ENCODE measurements around the gene MAGI2. TPM values are rescaled to one million over a fixed set of nuclear protein-coding genes. Genes with fewer than 3 reads are reported as not detected.

Gene MAGI2
- polyA plus RNA-seq, 5 donors, result 5.3 to 7.8 (median 6.6) TPM

DNA sequence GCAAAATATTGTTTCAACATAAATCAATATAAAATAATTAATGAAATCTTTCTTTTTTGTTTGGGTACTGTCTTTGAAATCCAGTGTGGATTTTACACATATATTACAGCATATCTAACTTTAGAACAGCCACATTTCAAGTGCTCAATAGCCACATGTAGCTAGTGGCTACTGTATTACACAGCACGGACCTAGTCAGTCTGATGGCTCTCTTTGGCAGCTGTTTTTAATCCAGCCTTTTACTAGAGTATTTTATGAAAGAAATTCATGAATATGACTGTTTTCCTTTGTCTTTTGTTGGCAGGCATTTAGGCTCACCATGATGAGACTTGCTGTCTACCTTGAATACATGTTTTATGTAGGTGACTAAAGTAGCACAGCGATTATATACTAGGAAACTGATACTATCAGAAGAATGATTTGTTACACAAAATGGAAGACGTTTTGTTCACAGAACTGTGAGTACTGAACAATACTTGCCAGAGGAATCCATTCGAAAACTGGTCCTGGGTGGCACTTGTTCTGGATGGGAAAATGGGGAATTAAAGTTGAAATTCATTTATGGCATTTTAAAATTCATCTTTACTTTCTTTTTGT, 1268.2 kb downstream of the MAGI2 start:
- DNase-seq, result no peak

DNA sequence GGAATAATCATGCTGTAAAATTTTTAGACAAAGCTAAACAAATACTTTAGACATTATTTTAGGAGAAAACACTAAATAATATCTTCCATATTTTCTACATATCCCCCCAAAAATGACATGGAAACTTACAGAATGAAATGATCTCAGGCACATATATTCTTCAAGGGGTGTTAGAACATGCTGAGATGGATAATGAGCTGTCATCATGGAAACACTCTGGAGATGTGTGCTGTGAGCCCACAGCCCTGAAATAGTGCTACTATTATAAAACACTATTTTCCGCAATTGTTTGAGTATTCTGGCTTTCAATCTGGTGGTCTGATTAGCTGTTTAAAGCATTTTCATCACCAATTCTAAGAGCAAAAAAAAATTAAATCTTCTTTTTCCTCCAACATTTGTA, 1269.2 kb downstream of the MAGI2 start:
- DNase-seq, result no peak

DNA sequence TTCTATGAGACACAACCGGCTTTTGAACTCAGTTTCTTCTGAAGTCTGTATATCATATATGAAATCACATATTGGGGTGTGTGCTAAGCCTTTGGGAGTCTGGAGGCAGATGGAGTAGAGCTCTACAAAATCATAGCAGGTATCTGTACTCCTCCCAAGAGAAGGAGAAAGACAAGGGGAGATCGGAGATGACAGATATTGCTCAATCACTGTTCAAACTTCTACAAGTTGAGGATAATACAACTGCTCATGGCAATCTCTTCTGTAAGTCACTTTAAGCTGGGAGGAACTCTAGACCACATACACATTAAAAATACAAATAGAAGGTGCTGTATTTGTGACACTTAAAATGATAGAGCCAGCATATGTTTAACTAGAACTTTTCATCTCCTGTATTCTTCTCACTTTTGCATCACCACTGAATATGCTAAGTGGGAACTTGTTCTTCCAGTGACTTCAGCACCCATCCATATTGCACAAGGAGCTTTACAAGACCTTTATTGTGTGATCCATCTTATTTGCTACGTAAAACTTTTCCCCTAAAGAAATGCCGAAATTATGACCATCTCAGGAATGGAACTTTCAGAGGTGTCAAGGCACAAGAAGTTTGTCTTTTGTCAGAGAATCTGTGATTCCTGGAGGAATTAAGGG, 1273.5 kb downstream of the MAGI2 start:
- no peak for DNase-seq

DNA sequence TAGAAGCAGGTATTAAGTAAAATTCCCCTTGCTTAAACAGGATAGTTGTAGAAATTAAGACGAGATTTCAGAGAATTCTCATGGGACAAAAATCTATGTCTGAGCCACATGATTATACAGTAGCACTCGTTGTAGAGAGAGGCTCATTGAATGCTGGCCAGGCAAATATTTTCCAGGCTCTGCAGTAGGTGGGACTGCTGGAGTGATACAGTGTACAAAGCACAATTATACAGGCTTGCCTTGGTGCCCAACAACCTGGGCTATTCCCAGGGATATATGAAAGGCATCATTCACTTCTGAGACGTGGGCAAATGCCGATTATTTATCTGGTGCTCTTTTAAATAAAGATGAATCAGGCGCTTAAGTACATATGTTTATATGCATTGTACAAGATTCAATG, 1274.3 kb downstream of the MAGI2 start:
- no peak for DNase-seq

DNA sequence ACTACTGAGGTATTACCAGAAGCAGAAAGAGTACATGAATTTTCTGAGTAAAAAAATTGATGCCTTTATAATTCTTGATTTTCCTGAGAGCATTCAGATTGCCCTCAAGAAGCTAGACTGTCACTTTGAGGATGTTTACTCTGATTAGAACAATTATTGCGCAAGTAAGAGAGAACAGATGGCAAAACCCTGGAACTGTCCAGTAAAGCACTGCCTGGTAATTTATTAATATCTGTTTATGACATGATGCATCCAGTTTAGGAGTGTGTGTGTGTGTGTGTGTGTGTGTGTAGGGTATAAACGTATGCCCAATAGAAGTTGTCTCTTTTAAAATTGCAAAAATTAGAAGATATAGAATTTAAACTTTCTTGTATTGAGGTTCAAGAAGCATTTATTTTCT, 1275.1 kb downstream of the MAGI2 start:
- DNase-seq, result no peak

DNA sequence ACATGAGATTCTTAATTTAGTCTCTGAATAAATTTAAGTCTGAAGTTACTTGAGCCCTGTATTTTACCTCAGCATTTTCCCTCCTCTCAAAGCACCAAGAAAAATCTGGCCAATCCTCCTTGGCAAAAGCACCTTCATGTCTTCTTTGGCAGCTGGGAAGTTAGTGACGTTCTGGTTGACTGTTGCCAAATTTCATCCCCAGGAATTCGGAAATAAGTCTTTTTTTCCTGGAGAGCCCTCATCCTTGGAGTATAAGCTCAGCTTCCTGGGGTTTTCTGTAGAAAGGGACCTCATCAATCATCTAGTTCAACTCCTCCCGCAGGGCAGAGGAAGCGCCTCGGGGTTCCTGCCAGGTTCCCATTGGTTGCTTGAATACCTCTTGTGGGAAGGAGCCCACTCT, 1277.3 kb downstream of the MAGI2 start:
- no peak for DNase-seq

DNA sequence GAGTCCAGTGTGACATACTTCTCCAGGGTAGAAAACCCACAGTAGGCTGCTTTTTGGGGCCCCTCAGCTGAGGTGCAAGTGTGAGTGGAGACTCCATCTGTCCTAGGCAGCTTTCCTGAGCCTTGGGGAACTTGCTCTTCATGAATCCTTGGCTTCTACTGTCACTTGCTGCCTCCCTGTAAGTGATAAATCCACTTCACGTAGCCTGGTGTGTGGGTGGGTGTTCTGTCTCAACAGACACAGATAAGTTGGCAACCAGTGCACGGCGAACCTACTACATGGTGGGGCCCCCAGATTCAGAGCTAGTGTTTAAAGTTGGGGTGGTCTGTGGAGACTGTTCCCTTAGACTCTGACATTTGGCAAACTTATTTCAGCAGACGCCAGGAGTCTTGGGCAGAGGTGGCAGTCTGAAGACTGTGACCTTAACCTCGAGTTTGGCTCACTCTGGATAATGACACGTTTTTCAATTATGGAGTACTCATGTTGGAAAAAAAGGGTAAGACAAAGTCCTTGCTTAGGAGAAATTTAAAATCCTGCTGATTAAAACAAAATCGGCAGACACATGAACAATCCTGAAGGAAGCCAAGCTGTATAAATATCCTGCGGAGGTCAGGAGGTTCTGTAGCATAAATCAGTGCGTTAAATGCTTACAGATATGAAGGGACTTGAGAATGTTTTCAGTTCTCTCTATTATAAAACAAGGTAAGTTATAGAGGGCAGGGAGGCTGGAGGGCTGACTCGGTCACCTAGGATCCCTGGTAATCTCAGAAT, 1278.0 kb downstream of the MAGI2 start:
- no peak for DNase-seq

DNA sequence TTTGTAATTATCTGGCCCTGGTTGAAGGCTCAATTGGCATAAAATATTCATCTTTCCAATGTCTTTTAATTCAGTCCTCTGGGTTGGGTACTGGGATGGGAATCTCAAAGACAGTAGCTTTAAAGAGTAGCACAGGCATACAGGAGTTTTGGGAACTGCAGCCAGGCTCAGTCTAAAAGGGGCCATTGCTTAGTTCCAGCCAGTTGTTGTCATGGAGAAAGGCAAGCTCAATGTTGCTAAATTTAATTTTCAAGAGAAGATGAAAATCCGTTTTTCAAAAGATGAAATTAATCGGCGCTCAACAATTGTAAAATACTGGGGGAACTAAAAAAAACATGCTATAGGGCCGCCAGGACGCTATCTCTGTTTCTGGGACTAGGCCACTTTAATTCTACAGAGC, 1279.8 kb downstream of the MAGI2 start:
- DNase-seq, result no peak

DNA sequence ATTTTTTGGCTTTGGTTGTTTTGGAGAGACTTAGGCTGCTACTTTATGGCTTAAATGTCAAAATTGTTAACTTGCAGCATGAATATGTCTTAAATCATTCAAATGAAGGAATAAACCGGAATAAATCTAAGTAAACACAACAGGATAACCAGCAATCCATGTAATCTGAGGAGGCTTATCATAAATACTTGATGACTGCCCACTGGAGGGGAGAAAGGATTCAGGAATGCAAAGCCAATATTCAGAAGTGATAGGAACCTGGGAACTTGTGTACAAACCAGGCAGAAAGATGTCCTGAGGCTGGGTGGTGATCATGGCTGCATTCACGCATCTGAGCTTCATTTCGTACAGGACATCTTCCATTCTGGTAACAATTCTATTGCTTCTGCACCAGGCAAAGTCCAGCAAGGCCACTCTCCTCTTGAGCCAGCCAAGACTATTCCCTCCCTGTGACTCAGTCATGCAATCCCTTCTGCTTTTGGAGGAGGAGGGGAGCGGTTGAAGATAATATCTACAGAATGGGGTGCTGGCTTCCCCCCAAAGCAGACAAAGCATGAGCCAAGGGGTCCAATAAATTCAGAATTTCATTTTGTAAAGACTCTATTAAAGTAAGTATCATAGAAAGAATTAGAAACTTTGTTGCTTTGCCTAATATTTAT, 1280.4 kb downstream of the MAGI2 start:
- DNase-seq, result no peak

DNA sequence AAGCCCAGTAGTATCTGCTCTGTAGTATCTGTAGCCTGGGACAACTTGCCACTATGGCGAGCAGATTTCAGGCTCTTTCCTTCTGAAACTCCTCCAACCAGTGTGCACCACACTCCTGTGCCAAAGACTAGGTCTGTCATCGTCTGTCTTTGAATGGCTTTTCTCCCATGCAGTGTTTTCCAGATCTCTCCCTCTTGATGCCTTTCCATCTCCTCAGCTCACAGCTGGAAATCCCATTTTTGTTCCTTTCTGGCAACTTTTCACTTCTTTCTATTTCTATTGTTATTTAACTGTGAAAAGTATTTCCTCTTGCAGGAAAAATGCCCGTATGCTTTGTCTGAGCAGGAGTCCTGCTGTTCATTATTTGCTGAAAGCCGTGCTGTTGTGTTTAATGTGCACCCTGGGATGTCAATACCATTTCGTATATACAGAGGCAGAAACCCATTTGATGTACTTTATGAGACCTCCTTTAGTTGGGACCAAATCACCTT, 1281.2 kb downstream of the MAGI2 start:
- no peak for DNase-seq

DNA sequence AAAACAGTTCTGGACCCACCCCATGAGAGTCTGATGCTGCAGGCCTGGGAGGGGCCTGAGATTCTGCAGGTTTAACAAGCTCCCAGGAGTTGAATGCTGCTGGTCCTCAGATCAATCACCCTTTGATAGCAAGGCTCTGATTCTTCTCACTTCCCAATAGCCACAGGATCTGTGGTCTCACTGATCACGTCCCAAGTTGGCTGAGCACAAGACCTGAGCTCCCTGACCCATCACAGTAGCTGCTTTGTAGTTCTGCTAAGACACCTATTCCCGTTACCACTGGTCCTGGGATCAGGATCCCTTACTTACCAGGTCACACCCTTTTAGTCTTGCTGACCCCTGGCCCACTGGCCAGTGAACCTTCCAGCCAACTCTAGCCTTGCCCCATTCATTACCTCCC, 1282.1 kb downstream of the MAGI2 start:
- DNase-seq, result no peak

DNA sequence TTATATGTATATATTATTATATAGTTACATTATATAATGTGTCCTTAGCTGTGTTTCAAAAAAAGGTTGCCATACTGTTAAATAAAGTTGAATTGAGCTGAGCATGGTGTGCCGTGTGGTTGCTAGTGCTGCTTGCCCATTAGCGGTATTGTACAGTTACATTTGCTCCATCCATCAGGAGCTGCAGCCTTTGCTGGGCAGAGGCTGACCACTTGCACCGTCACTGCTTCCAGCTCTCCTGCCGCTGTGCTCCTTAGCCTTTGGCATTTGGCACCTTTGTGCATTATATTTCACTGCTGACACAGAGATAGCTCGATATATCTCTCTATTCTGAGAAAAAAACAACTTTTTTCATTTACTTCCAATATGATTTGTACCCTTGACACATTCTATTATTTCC, 1282.7 kb downstream of the MAGI2 start:
- DNase-seq, result no peak

DNA sequence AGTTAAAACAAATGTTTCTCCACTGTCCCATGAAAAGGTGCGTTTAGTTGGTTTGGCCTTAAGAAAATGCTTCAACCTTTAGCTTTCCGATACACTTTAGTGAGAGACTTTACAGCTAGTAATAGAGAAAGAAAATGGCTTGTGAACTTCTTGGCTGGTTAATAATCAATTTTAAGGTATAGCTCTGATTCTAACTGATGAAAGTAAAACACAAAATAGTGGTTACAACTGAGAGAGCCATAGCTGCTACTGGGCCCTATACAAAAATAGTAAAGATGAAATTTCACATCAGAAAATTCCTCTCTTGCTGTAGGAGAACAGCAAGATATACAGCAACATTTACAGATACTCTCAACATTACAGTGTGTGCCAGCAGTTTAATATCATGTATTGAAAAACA, 1283.5 kb downstream of the MAGI2 start:
- no peak for DNase-seq

DNA sequence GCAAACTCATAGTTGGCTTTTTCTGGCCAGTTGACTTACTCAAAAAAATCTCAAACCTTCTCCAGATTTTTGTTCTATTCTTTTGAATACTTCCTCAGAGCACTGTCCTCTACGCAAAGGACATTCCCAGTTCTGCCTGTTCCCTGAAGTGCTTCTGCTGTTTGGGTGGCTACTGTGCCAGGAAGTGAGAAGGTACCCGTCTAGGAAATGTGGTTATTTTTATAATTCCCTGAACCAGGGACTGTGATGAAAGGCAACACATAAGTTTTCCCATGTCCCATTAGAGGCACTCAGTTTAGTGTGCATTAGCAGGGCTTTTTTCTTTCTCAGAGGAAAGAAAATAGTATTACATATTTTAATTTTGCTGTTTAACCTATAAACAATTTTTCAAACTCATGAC, 1284.6 kb downstream of the MAGI2 start:
- DNase-seq, result no peak

DNA sequence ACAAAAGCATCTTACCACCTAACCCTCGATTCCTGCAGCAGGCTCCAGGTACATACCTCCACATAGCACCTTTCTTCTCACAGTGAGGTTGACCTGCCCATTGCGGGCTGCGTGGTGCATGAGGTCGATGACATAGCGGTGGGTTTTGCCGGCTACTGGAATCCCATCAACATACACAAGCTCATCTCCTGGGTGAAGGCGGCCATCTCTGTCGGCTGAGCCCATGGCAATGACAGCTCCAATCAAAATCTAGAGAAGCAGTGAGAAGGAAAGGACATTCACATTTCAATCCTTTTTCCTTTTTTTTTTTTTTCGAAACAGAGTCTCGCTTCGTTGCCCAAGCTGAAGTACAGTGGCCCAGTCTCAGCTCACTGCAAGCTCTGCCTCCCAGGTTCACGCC, 1285.6 kb downstream of the MAGI2 start:
- DNase-seq, result no peak

DNA sequence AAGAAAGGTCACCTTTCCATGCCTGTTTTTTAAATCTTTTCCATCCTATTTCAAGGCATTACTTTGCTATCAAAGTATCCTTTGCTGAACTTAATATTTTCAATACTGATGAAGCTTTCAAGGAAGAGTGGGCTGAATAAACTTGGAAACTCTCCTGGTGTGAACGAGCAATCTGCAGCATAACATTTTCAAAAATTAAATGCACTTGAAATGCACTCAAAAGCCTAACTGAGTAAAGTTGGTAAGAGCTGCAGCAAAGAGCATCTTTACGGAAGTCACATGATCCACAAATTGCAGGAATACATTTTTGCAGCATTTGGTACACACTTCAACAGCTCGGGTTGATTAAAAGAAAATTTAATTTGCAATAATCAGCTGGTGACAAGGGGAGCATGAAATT, 1287.6 kb downstream of the MAGI2 start:
- no peak for DNase-seq

DNA sequence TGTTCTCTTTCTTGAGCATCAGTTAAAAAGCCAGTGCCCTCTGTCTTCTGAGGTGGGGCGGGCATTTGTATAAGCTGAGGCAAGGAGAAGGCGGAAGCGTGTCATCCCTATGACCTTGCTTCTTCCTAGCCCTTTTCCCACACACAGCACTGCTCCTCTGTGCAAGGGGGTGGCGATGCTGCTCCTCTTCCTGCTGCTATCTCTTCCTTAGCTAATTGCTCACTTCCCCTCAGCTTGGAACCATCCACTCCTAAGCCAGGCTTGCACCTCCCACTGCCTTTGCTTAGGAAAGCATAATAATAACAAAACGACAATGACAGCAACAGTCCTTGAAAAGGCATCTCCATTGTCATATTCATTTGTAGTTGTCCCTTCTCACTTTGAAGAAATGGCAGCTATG, 1288.0 kb downstream of the MAGI2 start:
- DNase-seq, result no peak

DNA sequence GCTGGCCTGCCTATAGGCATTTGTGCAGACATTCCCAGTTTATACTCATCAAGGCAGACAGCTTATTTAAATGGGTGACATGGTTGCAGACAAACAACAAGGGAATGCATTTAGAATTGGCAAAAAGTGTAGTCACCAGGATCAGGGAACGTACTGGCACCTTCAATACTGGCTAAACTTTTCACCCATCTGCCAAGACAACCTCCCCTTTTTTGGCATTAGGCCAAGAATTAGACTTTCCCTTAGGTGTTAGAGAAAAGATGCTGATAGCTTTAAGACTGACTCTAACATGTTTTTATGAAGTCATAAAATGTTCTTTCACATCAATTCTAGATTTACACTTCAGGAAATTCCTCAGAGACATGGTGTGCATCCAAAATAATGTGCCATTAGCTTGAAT, 1289.0 kb downstream of the MAGI2 start:
- no peak for DNase-seq

DNA sequence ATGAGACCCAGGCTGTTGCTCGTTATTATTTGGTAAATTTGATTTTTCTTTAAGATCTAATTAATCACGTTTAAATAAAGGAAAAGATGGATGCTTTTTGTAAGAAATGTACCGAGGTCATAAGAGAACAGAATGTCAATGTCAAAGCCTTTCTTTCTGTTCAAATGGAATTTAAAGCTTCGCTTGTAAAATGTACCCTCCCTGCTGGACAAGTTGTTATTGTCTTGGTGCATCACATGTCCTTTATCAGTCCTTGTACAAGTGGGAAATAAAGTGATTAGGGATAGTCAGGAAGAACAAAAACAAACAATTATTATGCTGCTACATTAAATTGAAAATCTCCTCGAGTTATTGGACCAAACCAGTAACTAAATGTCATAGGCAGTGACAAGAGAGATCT, 1291.7 kb downstream of the MAGI2 start:
- DNase-seq, result no peak

DNA sequence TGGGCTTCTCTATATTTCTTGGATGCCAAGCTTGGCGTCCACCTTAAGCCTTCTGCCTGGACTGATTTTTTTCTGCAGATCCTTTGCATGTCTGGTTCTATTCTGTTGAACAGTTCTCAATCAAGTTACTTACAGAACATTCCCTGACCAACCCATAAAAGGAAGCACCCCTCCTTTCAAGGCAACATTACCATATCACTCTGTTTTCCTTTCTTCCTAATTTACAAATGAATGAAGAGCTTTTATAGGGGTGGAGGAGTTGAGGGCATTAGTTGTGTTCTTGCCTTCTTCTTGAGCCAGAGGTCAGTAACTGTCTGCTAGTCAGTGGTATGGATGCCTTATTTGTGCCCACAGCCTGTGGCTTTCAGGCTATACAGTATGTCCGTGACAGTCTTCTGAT, 1293.9 kb downstream of the MAGI2 start:
- DNase-seq, result no peak

DNA sequence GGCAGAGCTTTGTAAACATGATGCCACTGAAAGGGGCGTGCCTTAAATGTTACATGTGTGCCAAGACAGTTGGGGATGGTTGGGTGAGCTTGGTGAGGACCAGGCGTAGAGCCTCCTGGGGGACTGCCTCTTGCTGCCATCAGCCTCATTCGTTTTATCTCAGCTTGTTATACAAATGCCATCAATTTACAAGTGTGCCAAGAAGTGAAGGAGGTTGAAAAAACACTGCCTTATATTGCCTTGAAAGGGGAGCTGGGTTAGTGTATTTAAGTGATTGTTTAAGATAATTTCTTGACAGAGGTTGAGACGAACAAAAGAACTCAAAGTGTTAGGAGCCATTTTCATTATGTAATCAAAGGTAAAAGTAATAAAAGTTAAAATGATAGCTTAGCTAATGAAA, 1300.2 kb downstream of the MAGI2 start:
- DNase-seq, result no peak

DNA sequence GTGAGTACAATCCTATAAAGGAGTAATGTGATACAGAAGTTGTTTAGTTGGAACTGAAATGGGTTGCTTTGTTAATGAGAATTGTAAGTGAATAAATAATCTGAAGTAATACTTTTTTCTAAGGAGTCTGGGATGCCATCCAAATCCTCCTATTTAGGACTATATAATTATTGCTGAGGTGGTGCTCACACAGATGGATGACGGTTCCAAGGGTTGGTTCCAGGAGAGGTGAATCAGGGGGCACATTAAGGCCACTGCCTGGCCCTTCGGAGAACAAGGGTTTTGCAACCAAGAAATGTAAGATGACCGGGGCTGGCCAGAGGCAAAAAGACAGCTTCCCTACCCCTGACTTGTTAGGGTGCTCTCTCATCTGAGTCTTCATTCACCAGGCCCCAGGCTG, 1302.2 kb downstream of the MAGI2 start:
- no peak for DNase-seq

DNA sequence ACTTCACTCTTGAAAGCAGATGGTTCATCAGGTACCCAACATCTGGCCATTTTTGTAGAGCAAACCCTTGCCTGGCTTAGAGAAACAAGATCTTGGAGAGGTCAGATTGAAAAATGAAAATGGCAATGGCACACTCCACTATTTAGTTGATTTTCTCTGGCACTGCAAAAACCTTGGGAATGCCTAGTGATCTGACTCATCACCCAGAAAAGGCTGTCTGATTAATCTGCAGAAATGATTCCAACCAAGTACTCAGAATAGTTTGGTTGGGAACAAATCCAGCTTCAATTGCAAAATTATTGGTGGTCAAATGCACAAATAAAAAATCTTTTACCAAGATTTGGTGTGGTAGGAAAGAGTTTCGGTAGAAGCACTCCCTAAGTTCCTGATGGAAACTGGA, 1303.7 kb downstream of the MAGI2 start:
- no peak for DNase-seq
